ENCODE results near the gene YWHAG.

YWHAG gene

DNA sequence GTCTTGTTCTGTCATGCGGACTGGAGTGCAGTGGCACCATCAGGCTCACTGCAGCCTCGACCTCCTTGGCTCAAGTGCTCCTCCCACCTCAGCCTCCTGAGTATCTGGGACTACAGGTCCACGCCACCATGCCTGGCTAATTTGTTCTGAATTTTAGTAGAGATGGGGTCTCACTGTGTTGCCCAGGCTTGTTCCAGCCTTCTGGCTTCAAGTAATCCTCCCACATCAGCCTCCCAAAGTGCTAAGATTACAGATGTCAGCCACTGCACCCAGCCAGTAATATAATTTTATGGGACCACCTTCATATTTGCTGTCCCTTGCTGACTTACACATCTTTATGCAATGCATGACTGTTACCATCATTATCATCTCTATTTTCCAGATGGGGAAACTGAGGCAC lies 57.8 kb downstream of the YWHAG start:
- H3K4me3 ChIP-seq (ENCODE audit: low read depth, low read length, poor library complexity, severe bottlenecking) = no peak overlapping the region
- no peaks in the 10 kb centered on the region for H3K9me3 ChIP-seq (ENCODE audit: low read length)
- no peaks in the 10 kb centered on the region for H3K36me3 ChIP-seq (ENCODE audit: insufficient read depth, low read length)
- TF ChIP-seq, protein P1, sequence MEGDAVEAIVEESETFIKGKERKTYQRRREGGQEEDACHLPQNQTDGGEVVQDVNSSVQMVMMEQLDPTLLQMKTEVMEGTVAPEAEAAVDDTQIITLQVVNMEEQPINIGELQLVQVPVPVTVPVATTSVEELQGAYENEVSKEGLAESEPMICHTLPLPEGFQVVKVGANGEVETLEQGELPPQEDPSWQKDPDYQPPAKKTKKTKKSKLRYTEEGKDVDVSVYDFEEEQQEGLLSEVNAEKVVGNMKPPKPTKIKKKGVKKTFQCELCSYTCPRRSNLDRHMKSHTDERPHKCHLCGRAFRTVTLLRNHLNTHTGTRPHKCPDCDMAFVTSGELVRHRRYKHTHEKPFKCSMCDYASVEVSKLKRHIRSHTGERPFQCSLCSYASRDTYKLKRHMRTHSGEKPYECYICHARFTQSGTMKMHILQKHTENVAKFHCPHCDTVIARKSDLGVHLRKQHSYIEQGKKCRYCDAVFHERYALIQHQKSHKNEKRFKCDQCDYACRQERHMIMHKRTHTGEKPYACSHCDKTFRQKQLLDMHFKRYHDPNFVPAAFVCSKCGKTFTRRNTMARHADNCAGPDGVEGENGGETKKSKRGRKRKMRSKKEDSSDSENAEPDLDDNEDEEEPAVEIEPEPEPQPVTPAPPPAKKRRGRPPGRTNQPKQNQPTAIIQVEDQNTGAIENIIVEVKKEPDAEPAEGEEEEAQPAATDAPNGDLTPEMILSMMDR (IDR thresholded peaks at IDR 0.05; ENCODE audit: low read length) = no peak
- TF ChIP-seq EZH2 (IDR thresholded peaks at IDR 0.05; ENCODE audit: borderline replicate concordance, low read length) = no peak
- no peak overlapping the region for H3K4me2 ChIP-seq (ENCODE audit: low read length)
- H3K79me2 ChIP-seq (ENCODE audit: insufficient read depth, low read length) = no peaks in the 10 kb centered on the region
- no peak overlapping the region for H3K9ac ChIP-seq (ENCODE audit: low read length)
- no peak overlapping the region for H3K27ac ChIP-seq (ENCODE audit: low read depth, low read length, poor library complexity, severe bottlenecking)
- no peaks in the 10 kb centered on the region for H3K9me2 ChIP-seq (ENCODE audit: low read depth, low read length)
- no peak overlapping the region for H2AFZ ChIP-seq (ENCODE audit: low read length)
- peaks cover 10% of the 10 kb centered on the region for H3K27me3 ChIP-seq (ENCODE audit: insufficient read depth, low read length)
- H4K20me1 ChIP-seq (ENCODE audit: insufficient read depth, low read length) = no peaks in the 10 kb centered on the region
- H3K4me1 ChIP-seq (ENCODE audit: insufficient read depth, low read length, severe bottlenecking) = peaks cover 31% of the 10 kb centered on the region
- H3F3A ChIP-seq (ENCODE audit: insufficient read depth, low read length) = no peaks in the 10 kb centered on the region

DNA sequence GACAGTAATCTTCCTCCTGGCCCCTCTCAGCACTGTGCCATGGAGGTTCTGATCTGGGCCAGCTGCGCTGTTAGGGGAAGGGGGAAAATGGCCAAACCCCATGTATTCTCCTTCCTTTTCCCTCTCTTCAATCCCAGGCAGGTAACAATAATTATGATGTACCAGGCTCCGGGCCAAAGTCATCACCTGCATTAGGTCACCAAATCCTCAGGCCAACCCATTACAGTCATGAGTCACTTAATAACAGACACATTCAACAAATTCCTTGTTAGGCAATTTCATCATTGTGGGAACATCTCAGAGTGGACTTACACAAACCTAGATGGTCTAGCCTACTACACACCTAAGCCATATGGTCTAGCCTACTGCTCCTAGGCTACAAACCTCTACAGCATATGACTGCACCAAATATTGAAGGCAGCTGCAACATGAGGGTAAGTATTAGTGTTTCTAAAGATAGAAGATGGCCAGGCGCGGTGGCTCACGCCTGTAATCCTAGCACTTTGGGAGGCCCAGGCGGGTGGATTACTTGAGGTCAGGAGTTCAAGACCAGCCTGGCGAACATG lies 58.5 kb downstream of the YWHAG start:
- TF ChIP-seq, protein P1 (IDR thresholded peaks at IDR 0.05; ENCODE audit: low read length) = no peak
- TF ChIP-seq EZH2 (IDR thresholded peaks at IDR 0.05; ENCODE audit: borderline replicate concordance, low read length) = no peak
- H3F3A ChIP-seq (ENCODE audit: insufficient read depth, low read length) = no peaks in the 10 kb centered on the region

DNA sequence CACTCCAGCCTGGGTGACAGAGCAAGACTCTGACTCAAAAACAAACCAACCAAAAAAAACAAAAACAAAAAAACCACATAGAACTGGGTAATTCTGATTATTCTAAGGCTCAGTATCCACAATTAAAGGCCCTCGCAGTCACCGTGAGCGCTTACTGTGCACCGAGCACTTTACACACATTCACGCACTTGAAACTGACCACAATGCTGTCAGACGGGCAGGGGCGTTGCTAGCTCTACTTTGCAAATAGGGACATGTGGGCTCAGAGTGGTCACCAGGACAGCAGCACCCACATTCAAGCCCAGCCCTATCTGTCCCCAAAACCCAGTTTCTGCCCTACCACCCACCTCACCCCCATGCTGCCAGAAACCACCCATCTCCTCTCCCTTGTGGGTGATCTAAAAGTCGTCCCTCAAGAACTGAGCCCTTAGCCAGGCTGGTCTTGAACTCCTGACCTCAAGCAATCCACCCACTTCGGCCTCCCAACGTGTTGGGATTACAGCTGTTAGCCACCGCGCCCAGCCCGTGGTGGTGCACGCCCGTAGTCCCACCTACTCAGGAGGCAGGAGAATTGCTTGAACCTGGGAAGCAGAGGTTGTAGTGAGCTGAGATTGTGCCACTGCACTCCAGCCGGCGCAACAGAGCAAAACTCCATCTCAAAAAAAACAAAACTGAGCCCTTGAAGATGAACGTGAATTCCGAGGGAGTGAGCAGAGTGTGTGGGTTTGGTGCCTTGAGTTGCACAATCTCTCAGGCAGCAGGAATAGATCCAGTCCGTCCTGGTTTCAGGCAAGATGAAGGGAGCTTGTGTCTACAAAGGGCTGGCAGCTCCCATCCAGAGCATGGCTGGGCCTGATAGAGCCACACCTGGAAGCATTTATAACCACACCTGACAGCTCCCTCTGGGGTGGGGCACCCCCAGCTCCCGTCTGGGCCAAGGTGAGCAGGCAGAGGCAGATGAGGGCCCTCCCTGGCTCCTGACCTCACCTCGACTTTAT lies 61.7 kb downstream of the YWHAG start:
- Histone ChIP-seq H3K79me2 (ENCODE audit: insufficient read depth, low read length) (no peaks in the 10 kb centered on the region), H3K9ac (ENCODE audit: low read length) (no peak overlapping the region), H3K27ac (ENCODE audit: low read depth, low read length, poor library complexity, severe bottlenecking) (no peak overlapping the region), H3K36me3 (ENCODE audit: insufficient read depth, low read length) (no peaks in the 10 kb centered on the region), H2AFZ (ENCODE audit: low read length) (no peak overlapping the region), H3K27me3 (ENCODE audit: insufficient read depth, low read length) (peaks cover 15% of the 10 kb centered on the region), H3K9me2 (ENCODE audit: low read depth, low read length) (no peaks in the 10 kb centered on the region), H4K20me1 (ENCODE audit: insufficient read depth, low read length) (no peaks in the 10 kb centered on the region), H3F3A (ENCODE audit: insufficient read depth, low read length) (no peaks in the 10 kb centered on the region), H3K4me1 (ENCODE audit: insufficient read depth, low read length, severe bottlenecking) (peaks cover 8% of the 10 kb centered on the region), H3K9me3 (ENCODE audit: low read length) (no peaks in the 10 kb centered on the region), H3K4me2 (ENCODE audit: low read length) (no peak overlapping the region), H3K4me3 (ENCODE audit: low read depth, low read length, poor library complexity, severe bottlenecking) (no peak overlapping the region)
- no peak for TF ChIP-seq EZH2 (IDR thresholded peaks at IDR 0.05; ENCODE audit: borderline replicate concordance, low read length)
- TF ChIP-seq, protein P1 (IDR thresholded peaks at IDR 0.05; ENCODE audit: low read length) = no peak

More for the DNA sequence above, 58.5 kb downstream of the YWHAG start:
- H3K9ac ChIP-seq (ENCODE audit: low read length) = no peak overlapping the region
- no peaks in the 10 kb centered on the region for H4K20me1 ChIP-seq (ENCODE audit: insufficient read depth, low read length)
- no peak overlapping the region for H3K27ac ChIP-seq (ENCODE audit: low read depth, low read length, poor library complexity, severe bottlenecking)
- H3K36me3 ChIP-seq (ENCODE audit: insufficient read depth, low read length) = no peaks in the 10 kb centered on the region
- no peak overlapping the region for H3K4me2 ChIP-seq (ENCODE audit: low read length)
- H3K27me3 ChIP-seq (ENCODE audit: insufficient read depth, low read length) = peaks cover 15% of the 10 kb centered on the region
- no peak overlapping the region for H2AFZ ChIP-seq (ENCODE audit: low read length)
- no peaks in the 10 kb centered on the region for H3K9me3 ChIP-seq (ENCODE audit: low read length)
- no peak overlapping the region for H3K4me3 ChIP-seq (ENCODE audit: low read depth, low read length, poor library complexity, severe bottlenecking)
- H3K4me1 ChIP-seq (ENCODE audit: insufficient read depth, low read length, severe bottlenecking) = peaks cover 31% of the 10 kb centered on the region
- H3K79me2 ChIP-seq (ENCODE audit: insufficient read depth, low read length) = no peaks in the 10 kb centered on the region
- H3K9me2 ChIP-seq (ENCODE audit: low read depth, low read length) = no peaks in the 10 kb centered on the region
